Suprapubic skin (tissue), 4 donors: ENCODE results near the gene MIPOL1. TPM values are rescaled to one million over a fixed set of nuclear protein-coding genes. Genes with fewer than 3 reads are reported as not detected.

Source experiments
- DNase-seq, 2 donors: peaks; one replicate each; pipeline ENCODE4 v3.0.0-alpha.2; 2019; ENCODE audit warnings: low spot score in 2 of 2
- H3K27ac ChIP-seq: fragments of 200-600 bp; sonication (generic); one replicate; pipeline ENCODE4 v1.5.1; 2019
- H3K27me3 ChIP-seq: fragments of 200-600 bp; sonication (generic); one replicate; pipeline ENCODE4 v1.5.1; 2019
- H3K36me3 ChIP-seq: fragments of 200-600 bp; sonication (generic); one replicate; pipeline ENCODE4 v1.5.1; 2019
- H3K4me1 ChIP-seq: fragments of 200-600 bp; sonication (generic); one replicate; pipeline ENCODE4 v1.5.1; 2019
- H3K4me3 ChIP-seq: fragments of 200-600 bp; sonication (generic); one replicate; pipeline ENCODE4 v1.5.1; 2019; ENCODE audit warnings: mild to moderate bottlenecking
- H3K9me3 ChIP-seq: fragments of 200-600 bp; sonication (generic); one replicate; pipeline ENCODE4 v1.5.1; 2019
- CTCF ChIP-seq, 2 donors: fragments of 200-600 bp in 1 of 2; fragments of 450-650 bp in 1 of 2; sonication (generic) in 1 of 2; IDR thresholded peaks; one replicate each; pipeline ENCODE4 v1.5.1; 2016 to 2019; ENCODE audit warnings: antibody characterized with exemption in 2 of 2, mild to moderate bottlenecking in 1 of 2, moderate library complexity in 1 of 2
- EP300 ChIP-seq: sonication (generic); formaldehyde crosslinking; IDR thresholded peaks from one replicate; pipeline ENCODE4 v1.6.1; 2017; ENCODE audit warnings: antibody characterized with exemption
- POLR2A ChIP-seq, 2 donors: fragments of 450-650 bp; IDR thresholded peaks; one replicate each; pipeline ENCODE4 v1.6.1; 2017; ENCODE audit warnings: antibody characterized with exemption in 2 of 2, mild to moderate bottlenecking in 2 of 2, moderate library complexity in 2 of 2
- POLR2AphosphoS5 ChIP-seq, 3 donors: sonication (generic); formaldehyde crosslinking; IDR thresholded peaks; one replicate each; pipeline ENCODE4 v1.6.1; 2017; ENCODE audit warnings: antibody characterized with exemption in 3 of 3
- WGBS: methylation state at CpG from one replicate; pipeline ENCODE4 v1.1.5; 2018; 5-methylcytosine and 5-hydroxymethylcytosine counted together
- total RNA-seq, 4 donors: library from RNA; depleted of rRNA; stranded (reverse); fragments of >200 nt; gene quantifications; one replicate each; pipeline ENCODE4 v1.1.0, GENCODE V29; 2016

MIPOL1 gene
- total RNA-seq, 4 donors from 2014 or later = 3.5 to 12.7 (median 7.6) TPM

- Histone ChIP-seq H3K4me1 (peaks cover 53% of the 10 kb centered on the region), H3K9me3 (no peaks in the 10 kb centered on the region), H3K4me3 (peak overlapping the region; percentile 52), H3K27ac (peak overlapping the region; percentile 46), H3K36me3 (no peaks in the 10 kb centered on the region), H3K27me3 (peaks cover 96% of the 10 kb centered on the region)
- peak; percentile 22 to 73 for TF ChIP-seq CTCF (IDR thresholded peaks at IDR 0.05)
- TF ChIP-seq POLR2A (IDR thresholded peaks at IDR 0.05) = no peak
- DNase-seq = peak in 1 of 2 donors; percentile 74
- 3% methylated on average over 22 of the region's 56 CpGs for WGBS
Measured at GRCh38 chr14:37594238-37594970, 396.7 kb downstream of the MIPOL1 start.

GRCh38 chr14:37594971-37595808 is 397.5 kb downstream of the MIPOL1 start, which contains the start of the genes FOXA1 and TTC6:
Gene FOXA1 (minus strand): TSS chr14:37595249. CDS start chr14:37594972, 277 bp downstream.
Gene TTC6 (plus strand): TSS chr14:37595629. CDS start chr14:37622065, 26,436 bp downstream.
- Histone ChIP-seq H3K27me3 (peaks cover 96% of the 10 kb centered on the region), H3K27ac (peak within 1 kb of the TSS; percentile 46), H3K9me3 (no peaks in the 10 kb centered on the region), H3K4me3 (peak within 1 kb of the TSS; percentile 52), H3K36me3 (no peaks in the 10 kb centered on the region), H3K4me1 (peaks cover 59% of the 10 kb centered on the region)
- DNase-seq = no peak
- WGBS = 2% methylated on average over 57 of the region's 92 CpGs
- TF ChIP-seq POLR2AphosphoS5 (IDR thresholded peaks at IDR 0.05) (no peak), CTCF (IDR thresholded peaks at IDR 0.05) (no peak), POLR2A (IDR thresholded peaks at IDR 0.05) (no peak), EP300 (no peak)

- 4% methylated on average over 44 of the region's 46 CpGs for WGBS
- TF ChIP-seq CTCF (IDR thresholded peaks at IDR 0.05) (no peak), EP300 (no peak), POLR2AphosphoS5 (IDR thresholded peaks at IDR 0.05) (no peak), POLR2A (IDR thresholded peaks at IDR 0.05) (no peak)
- H3K9me3 ChIP-seq = no peaks in the 10 kb centered on the region
- H3K36me3 ChIP-seq = no peaks in the 10 kb centered on the region
- H3K4me1 ChIP-seq = peaks cover 59% of the 10 kb centered on the region
- no peak for DNase-seq
- H3K4me3 ChIP-seq = peak overlapping the region; percentile 52
- no peak overlapping the region for H3K27ac ChIP-seq
- H3K27me3 ChIP-seq = peaks cover 96% of the 10 kb centered on the region
Measured at GRCh38 chr14:37595809-37596621, 398.3 kb downstream of the MIPOL1 start.

GRCh38 chr14:37596790-37597472 is 399.2 kb downstream of the MIPOL1 start:
- H3K4me3 ChIP-seq = no peak overlapping the region
- peaks cover 96% of the 10 kb centered on the region for H3K27me3 ChIP-seq

More at GRCh38 chr14:37596790-37597472, 399.2 kb downstream of the MIPOL1 start:
- no peak overlapping the region for H3K27ac ChIP-seq
- H3K9me3 ChIP-seq = no peaks in the 10 kb centered on the region
- H3K4me1 ChIP-seq = peaks cover 51% of the 10 kb centered on the region
- 20% methylated on average over 7 of the region's 7 CpGs for WGBS
- TF ChIP-seq POLR2A (IDR thresholded peaks at IDR 0.05) (no peak), POLR2AphosphoS5 (IDR thresholded peaks at IDR 0.05) (no peak), CTCF (IDR thresholded peaks at IDR 0.05) (no peak)
- no peaks in the 10 kb centered on the region for H3K36me3 ChIP-seq
- DNase-seq = no peak
